GM19395 (cell line): Measurements from ENCODE around the gene VAT1.
"Not testable (repeated sequence)": the region's sequence is repeated elsewhere in the genome, so short reads cannot be mapped to it uniquely, and the experiment has no call there.

Experiments used
- ATAC-seq: cut with Tn5 transposase; IDR thresholded peaks from one replicate; pipeline ENCODE4 v1.9.1; 2021; ENCODE audit warnings: mild to moderate bottlenecking, moderate library complexity; ENCODE audit not compliant: unreplicated experiment

VAT1 gene

GRCh38 chr17:42975701-42976100, 46.5 kb downstream of the VAT1 start:
- ATAC-seq, result not testable (repeated sequence)

DNA sequence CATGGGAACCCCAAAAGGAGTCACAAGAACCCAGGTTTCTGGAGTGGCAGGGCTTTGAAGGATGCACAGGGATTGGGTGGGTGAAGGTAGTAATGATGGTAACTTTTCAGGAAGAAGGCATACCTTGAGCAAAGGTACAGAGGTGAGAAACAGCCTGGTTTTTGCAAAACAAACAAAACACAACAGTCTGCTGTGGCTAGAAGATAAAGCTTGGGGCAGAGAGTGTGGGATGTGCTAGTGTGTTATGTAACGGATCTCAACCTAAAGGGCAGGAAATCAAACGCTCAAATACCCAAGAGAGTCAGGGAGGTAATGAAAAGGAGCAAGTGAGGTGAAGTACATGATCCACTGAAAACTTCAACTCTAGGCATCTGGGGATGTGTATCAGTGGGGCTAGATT, 46.9 kb downstream of the VAT1 start:
- no peak for ATAC-seq

DNA sequence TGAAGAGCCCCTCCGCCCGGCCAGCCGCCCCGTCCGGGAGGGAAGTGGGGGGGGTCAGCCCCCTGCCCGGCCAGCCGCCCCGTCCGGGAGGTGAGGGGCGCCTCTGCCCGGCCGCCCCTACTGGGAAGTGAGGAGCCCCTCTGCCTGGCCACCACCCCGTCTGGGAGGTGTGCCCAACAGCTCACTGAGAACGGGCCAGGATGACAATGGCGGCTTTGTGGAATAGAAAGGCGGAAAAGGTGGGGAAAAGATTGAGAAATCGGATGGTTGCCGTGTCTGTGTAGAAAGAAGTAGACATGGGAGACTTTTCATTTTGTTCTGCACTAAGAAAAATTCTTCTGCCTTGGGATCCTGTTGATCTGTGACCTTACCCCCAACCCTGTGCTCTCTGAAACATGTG, 48.9 kb downstream of the VAT1 start:
- not testable (repeated sequence) for ATAC-seq

DNA sequence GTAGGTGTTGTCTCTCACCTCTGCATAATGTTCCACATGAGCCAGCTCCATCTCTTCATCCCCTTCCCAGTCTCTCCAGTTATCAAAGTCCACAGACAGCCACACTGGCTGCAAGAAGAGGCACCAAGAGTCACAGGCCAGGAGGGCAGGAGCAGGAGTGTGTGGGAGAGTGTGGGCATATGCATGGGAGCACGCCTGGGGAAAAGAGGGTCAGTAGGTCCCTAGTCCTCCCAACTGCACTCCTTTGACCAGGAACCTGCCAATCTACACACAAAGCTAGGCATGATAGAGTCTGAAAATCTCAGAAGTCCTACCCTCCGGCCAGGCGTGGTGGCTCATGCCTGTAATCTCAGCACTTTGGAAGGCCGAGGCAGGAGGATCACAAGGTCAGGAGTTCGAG, 50.6 kb downstream of the VAT1 start:
- ATAC-seq, result no peak

DNA sequence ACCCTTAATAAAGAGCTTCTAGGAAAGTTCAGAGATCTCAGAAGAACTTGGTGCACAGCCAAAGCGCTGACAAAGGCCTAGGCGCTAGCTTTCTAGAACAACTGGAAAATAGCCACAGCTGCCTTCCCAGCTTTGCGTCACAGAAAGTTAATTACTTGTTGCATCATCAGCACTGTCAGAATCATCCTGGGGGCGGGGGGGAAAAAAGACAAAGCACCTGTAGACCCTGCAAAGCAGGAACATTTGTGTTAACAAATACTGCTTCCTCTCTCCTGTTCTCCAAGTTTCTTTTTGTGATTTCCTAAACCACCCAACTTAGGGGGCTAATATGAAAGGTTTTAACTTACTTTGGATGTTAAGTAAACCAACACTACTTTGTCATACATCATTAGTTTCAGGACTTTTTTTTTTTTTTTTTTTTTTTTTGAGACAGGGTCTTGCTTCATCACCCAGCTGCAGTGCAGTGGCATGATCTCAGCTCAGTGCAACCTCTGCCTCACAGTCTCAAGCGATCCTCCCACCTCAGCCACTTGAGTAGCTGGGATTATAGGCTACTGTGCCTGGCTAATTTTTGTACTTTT, 53.1 kb downstream of the VAT1 start:
- no peak for ATAC-seq

DNA sequence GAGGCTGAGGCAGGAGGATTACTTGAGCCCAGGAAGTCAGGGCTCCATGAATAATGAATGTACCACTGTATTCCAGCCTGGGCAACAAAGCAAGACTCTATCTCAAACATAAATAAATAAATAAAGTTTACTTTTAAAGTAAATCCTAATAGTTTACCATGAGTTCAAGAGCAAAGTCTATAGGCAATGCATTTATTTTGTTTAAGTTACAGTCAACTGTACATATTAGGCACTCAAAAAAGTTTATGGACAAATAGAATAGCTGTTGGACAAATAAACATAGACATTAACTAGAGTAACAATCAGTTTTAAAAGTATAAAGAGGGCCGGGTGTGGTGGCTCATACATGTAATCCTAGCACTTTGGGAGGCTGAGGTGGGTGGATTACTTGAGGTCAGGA, 54.3 kb downstream of the VAT1 start:
- ATAC-seq, result no peak
